AG10803 (cell line): Measurements from ENCODE around the gene STK24.

ENCODE experiments used
- DNase-seq: peaks from one replicate; pipeline ENCODE4 v3.0.0; 2010; ENCODE audit warnings: low read depth
- H3K4me3 ChIP-seq: 2 replicates; pipeline ENCODE4 v1.5.1; 2011; ENCODE audit warnings: mild to moderate bottlenecking, low read length, control low read depth
- TF ChIP-seq, protein P1 (sequence below): conservative IDR thresholded peaks from 2 replicates; pipeline ENCODE4 v1.5.1; 2011; ENCODE audit warnings: mild to moderate bottlenecking, low read length, control low read depth, inconsistent platforms

Gene STK24

GRCh38 chr13:98451676-98452470 lies 125.0 kb downstream of the STK24 start:
- peak; percentile 70 for DNase-seq
- TF ChIP-seq, protein P1, sequence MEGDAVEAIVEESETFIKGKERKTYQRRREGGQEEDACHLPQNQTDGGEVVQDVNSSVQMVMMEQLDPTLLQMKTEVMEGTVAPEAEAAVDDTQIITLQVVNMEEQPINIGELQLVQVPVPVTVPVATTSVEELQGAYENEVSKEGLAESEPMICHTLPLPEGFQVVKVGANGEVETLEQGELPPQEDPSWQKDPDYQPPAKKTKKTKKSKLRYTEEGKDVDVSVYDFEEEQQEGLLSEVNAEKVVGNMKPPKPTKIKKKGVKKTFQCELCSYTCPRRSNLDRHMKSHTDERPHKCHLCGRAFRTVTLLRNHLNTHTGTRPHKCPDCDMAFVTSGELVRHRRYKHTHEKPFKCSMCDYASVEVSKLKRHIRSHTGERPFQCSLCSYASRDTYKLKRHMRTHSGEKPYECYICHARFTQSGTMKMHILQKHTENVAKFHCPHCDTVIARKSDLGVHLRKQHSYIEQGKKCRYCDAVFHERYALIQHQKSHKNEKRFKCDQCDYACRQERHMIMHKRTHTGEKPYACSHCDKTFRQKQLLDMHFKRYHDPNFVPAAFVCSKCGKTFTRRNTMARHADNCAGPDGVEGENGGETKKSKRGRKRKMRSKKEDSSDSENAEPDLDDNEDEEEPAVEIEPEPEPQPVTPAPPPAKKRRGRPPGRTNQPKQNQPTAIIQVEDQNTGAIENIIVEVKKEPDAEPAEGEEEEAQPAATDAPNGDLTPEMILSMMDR = no peak
- H3K4me3 ChIP-seq = no peak overlapping the region

DNA sequence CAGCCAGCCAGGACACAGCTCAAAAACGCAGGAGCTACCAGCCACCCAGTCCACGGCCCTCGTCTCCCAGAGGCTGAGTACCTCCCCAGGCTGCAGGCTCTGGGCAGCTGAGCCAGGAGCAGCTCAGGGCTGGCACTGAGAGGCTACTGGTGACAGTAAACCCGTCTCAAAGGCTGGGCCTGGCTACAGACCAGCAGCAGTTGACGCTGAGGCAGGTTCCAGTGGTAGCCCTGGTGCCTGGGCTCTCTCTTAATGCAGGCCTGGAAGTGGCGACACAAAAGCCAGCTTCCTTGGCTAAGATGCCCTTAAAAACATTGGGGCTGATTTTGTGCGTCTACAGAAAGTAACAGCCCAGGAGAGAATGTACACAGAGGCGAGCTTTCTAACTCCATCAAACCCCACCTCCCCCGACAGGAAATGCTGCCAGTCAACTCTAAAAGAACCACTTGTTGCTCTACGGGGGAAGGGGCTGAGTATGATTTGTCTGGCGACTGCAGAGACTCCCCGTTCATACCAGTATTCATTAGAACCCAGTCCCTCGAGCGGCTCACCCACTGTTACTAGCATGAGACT lies 126.3 kb downstream of the STK24 start:
- TF ChIP-seq, protein P1 = no peak
- H3K4me3 ChIP-seq = no peak overlapping the region
- no peak for DNase-seq

- no peak overlapping the region for H3K4me3 ChIP-seq
- TF ChIP-seq, protein P1 = no peak
- DNase-seq = no peak
Measured at GRCh38 chr13:98450026-98450425, 126.9 kb downstream of the STK24 start.

GRCh38 chr13:98449273-98449672 lies 127.6 kb downstream of the STK24 start:
- H3K4me3 ChIP-seq = no peak overlapping the region
- TF ChIP-seq, protein P1 = no peak
- no peak for DNase-seq

DNA sequence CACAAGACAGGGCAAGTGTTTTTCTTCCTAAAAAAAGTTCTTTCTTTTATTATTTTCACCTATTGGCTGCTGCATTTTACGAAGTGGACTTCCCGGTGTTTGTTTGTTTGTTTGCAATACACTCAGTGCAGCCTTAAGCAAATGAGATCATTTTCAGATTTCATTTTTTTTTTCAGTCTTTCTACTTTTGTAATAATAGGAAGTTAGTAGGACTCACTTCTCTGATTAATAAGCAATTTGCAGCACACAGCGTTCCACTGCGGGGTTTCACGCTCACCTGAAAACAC lies 128.3 kb downstream of the STK24 start:
- H3K4me3 ChIP-seq = no peak overlapping the region
- TF ChIP-seq, protein P1 = no peak
- DNase-seq = no peak

- DNase-seq = peak; percentile 43
- TF ChIP-seq, protein P1 = peak; percentile 61
- no peak overlapping the region for H3K4me3 ChIP-seq
Measured at GRCh38 chr13:98447881-98448641, 128.8 kb downstream of the STK24 start.
